HG02981 (cell line): ENCODE results near the gene EXT2.

Source experiments
- ATAC-seq: cut with Tn5 transposase; IDR thresholded peaks from one replicate; pipeline ENCODE4 v1.9.1; 2021; ENCODE audit warnings: mild to moderate bottlenecking, moderate library complexity; ENCODE audit not compliant: unreplicated experiment

Gene EXT2

GRCh38 chr11:44083906-44084305, 11.6 kb upstream of the EXT2 start:
- ATAC-seq = no peak

DNA sequence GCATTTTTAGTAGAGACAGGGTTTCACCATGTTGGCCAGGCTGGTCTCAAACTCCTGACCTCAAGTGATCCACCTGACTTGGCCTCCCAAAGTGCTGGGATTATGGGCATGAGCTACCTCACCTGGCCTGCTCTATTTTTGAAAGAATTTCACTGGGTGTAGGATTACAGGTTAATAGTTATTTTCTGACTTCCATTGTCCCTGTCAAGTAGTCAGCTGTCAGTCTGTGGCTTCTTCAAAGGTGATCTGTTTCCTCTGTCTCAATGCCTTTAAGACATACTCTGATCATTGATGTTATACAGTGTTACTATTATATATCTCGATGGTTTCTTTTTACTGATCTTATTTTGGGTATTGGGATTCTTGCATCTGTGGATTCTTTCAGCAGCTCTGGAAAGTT, 10.1 kb upstream of the EXT2 start:
- no peak for ATAC-seq

DNA sequence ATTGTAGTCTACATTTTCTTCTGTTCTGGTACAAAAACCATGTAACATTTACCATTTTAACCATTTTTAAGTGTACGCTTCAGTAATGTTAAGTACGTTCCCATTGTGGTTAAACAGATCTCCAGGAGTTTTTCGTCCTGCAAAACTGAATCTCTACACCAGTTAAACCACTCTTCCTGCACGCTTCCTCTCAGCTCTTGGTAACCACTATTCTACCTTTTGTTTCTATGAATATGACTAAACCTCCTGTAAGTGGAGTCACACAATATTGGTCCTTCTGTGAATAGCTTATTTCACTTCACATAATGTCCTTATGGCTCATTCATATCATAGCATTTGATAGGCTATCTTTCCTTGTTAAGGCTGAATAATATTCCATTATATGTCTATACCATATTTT, 7.1 kb upstream of the EXT2 start:
- ATAC-seq = no peak

DNA sequence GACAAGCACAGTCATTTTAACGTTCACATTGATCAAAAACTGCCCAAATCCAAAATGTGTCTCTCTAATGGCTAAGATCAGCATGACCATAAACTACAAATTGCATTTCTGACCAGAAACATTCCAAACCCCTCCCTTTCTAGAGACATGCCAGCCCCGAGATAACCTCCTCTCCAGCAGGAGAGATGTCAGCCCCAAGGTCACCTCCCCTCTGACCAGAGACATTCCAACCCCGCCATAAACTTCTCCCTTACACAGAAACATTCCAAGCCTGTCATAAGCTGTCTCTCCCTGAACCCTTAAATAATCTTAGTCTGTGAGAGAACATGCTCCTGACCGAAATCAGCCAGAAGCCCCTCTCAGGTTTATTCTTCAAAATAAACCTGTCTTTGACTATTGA, 6.6 kb upstream of the EXT2 start:
- ATAC-seq = no peak

- no peak for ATAC-seq
These were observed 4.9 kb upstream of the EXT2 start for GRCh38 chr11:44090539-44090938.

- no peak for ATAC-seq
These were observed 1.1 kb upstream of the EXT2 start for GRCh38 chr11:44094260-44094868.

DNA sequence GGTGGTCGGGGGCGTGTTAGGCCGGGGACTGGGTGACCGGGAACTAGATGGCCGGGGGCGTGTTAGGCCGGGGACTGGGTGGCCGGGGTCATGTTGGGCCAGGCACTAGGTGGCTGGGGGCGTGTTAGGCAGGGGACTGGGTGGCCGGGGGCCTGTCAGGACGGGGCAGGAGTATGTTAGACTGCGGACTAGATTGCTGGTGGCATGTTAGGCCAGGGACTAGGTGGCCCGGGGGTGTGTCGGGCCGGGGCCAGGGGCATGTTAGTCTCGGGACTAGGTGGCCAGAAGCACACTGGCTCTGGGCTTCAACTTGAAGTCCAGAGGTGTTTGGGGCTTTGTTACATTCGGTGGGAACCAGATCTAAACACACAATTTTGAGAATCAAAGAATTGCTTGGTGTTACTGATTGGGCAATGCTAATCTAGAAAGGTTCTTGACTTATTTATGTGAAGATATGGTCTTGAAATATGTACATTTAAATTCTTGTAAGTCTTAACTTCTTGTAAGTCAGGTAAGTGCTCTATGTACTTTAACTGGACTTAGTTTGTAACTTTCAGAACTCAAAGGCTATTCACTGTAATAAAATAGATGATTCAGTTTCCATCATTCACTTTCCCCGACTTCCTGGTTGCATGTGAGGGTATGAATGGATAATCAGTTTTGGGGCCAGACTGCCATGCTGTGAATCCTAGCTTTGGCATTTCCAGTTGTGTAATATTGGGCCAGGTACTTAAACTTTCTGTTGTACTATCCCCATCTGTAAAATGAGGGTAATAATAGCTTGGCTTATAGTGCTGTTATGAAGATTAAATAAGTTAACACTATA, 1.1 kb downstream of the EXT2 start:
- no peak for ATAC-seq

GRCh38 chr11:44097821-44098220, 2.3 kb downstream of the EXT2 start:
- ATAC-seq = no peak

GRCh38 chr11:44101098-44101497, 5.6 kb downstream of the EXT2 start:
- no peak for ATAC-seq

- no peak for ATAC-seq
These were observed 9.2 kb downstream of the EXT2 start for GRCh38 chr11:44104481-44105294.

DNA sequence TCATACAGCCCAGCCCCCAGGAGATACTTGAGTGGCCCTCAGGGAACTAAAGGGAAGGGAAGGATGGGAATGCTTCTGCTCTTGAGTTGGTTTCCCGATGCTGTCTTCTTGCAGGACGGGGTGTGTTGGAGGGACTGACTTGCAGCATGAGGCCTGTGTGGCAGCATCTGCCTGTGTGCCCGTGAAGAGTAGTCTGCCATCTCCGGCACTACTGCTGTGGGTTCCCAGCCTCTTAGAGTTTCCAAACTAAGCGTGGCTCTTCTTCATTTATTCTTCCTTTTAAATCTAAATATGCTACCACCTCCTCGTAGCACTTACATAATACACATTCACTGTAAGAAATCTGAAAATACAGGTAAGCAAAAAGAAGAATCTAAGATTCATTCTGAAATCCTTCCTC, 12.8 kb downstream of the EXT2 start:
- no peak for ATAC-seq

DNA sequence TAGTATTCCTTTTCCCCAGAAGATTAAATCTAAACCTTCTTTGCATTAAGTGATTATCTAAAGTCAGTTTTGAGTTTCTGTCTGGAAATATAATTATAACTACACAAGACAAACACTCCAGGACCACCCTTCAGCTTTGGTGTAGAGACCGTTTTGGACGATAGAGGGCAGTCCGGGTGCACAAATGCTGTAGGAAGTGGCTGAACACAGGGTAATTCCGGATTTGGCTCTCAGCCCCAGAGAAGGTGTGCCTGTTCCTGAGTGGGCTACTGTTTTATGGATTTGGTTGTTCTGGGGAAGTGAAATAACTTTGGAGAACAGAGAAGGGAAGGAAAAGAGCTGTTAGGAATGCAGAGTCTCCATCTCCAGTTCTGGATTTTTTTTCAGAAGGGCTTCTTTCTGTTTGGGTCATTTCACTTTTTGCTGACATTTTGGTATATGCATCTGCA, 14.8 kb downstream of the EXT2 start:
- peak; percentile 89 for ATAC-seq

DNA sequence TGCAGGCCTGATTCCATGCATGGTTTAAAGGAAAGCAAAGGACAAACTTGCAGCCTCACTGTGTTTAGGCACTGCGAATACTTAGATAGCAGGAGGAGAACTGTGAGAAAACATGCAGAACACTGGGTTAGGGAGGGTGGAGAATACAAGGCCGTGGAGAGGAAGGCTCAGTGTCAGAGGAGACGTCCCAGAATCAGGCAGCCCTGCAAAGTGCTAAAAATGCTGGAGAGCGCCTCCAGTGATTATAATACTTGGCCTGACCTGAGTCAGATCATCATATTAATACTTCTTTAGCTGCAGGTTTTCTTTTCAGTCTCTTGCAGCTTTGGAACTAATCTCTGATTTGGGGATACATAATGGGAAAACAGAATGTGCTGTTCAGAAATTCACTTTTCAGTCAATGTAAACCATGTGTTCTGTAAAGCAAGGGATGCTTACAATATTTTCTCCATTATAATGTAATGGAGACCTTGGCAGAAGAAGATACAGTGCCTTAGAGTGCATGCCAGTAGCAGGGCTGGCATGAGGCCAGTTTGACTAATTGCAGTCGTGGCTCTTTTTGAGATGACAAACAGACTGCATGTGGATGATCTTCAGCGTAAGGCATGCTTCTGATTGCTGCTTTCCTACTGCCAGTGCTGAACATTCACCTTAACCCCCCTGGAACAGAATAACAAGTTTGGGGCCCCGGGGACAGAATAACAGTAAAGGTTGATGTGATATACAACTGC, 16.8 kb downstream of the EXT2 start:
- no peak for ATAC-seq

- ATAC-seq = no peak
These were observed 17.5 kb downstream of the EXT2 start for GRCh38 chr11:44113018-44113417.

DNA sequence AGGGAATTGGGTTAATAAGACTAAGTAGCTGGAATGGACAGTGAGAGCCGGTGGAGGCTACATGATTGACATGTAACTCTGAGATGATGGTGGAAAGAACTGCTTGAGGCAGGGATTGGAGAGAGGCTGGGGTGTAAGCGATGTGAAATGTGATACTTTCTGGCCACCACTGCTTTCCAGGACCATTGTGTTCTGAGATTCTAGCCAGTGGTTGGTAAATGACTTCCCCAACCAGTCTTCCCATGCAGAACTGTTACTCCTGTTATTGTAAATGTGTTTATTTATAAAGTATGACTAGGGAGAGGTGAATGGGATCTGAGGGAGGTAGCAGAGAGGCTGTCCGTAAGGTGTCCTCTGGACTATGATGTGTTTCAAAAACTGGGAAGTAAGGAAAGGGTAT, 18.1 kb downstream of the EXT2 start:
- ATAC-seq = no peak

GRCh38 chr11:44116234-44116830, 20.9 kb downstream of the EXT2 start:
- no peak for ATAC-seq

DNA sequence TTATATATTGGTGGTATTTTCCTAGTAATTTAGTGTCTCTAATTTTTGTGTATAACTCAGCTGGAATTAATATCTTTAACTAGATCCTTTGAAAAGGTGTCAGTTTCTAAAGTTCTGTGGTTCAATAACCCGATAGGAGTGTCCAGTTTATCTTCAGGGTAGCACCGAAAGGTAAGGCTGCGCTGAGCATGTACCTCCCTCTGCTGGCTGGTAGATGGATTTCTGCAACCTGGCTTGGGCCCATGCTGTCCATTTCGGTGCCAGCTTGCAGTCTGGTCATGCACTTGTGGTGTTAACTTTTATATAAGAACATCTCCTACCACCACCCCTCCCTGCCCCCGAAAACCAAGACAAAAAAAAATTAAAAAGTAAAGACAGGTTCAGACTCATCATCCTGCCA, 24.7 kb downstream of the EXT2 start:
- ATAC-seq = no peak

DNA sequence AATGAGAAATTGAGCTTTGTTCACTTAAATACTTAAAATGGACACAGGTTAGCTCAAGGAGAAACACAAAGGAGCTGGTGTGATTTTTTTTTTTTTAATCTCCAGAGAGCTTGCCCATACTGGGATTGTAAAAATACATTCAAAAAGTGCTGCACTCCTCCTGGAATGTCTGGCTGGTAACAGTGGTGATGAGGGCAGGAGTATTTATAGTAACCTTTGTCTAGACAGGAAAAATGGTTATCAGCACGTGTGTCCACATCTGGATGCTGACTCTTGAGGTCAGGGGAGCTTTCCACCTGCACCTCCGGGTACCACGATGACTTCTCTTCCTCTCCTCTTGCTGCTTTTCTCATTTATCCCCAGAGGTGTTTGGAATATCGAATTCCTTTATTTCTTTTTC, 30.1 kb downstream of the EXT2 start:
- ATAC-seq = no peak

- ATAC-seq = no peak
These were observed 30.8 kb downstream of the EXT2 start for GRCh38 chr11:44126304-44126703.

DNA sequence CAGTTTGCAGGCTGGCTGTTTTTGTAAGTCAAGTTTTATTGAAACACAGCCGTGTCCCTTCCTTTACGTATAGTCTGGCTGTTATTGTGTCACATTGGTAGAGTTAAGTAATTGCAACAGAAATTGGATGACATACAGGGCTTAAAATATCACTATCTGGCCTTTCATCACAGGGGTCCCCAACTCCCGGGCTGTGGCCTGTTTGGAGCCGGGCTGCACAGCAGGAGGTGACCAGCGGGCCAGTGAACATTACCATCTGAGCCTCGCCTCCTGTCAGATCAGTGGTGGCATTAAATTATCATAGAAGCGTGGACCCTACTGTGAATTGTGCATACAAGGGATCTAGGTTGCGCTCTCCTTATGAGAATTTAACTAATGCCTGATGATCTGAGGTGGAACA, 31.7 kb downstream of the EXT2 start:
- ATAC-seq = no peak

DNA sequence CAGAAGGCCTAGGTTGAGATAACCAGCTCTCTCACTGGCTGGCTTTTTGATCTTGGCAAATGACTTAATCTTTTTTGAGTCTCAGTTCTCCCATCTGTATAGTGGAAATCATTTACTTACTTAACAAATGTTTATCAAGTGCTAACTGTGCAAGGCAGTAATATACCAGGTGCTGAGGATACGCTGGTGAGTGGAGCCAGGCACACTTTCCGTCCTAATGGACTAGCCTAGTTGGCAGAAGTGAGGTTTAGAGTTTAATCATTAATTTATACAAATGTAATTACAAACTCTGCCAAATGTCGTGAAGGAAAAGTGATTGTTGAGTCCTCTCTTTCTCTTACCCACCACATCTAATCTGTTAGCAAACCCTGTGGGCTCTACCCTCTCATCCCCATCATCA, 33.3 kb downstream of the EXT2 start:
- ATAC-seq = no peak
